ENCODE results near the gene RASA2.
"Not testable (repeated sequence)": the region's sequence is repeated elsewhere in the genome, so short reads cannot be mapped to it uniquely, and the experiment has no call there.

Gene RASA2

GRCh38 chr3:141625506-141625905, 138.7 kb downstream of the RASA2 start:
- no peak for DNase-seq (ENCODE audit: extremely low read depth, low read depth)
- TF ChIP-seq CTCF (IDR thresholded peaks at IDR 0.05; ENCODE audit: low read depth, low read length, missing control alignments): no peak
- no peak overlapping the region for H3K4me3 ChIP-seq (replicated peaks; ENCODE audit: low read depth, low read length)

- not testable (repeated sequence) for H3K4me3 ChIP-seq (replicated peaks; ENCODE audit: low read depth, low read length); DNase-seq (ENCODE audit: extremely low read depth, low read depth)
These were observed 141.5 kb downstream of the RASA2 start for GRCh38 chr3:141628334-141628733.

GRCh38 chr3:141628868-141629441, 142.1 kb downstream of the RASA2 start:
- H3K4me3 ChIP-seq (replicated peaks; ENCODE audit: low read depth, low read length); DNase-seq (ENCODE audit: extremely low read depth, low read depth): not testable (repeated sequence)

- DNase-seq (ENCODE audit: extremely low read depth, low read depth): no peak
- TF ChIP-seq CTCF (IDR thresholded peaks at IDR 0.05; ENCODE audit: low read depth, low read length, missing control alignments): no peak
- no peak overlapping the region for H3K4me3 ChIP-seq (replicated peaks; ENCODE audit: low read depth, low read length)
These were observed 143.1 kb downstream of the RASA2 start for GRCh38 chr3:141629976-141630375.

- H3K4me3 ChIP-seq (replicated peaks; ENCODE audit: low read depth, low read length): no peak overlapping the region
- TF ChIP-seq CTCF (IDR thresholded peaks at IDR 0.05; ENCODE audit: low read depth, low read length, missing control alignments): no peak
- no peak for DNase-seq (ENCODE audit: extremely low read depth, low read depth)
These were observed 146.1 kb downstream of the RASA2 start for GRCh38 chr3:141632779-141633374.

GRCh38 chr3:141642215-141642614, 155.4 kb downstream of the RASA2 start:
- no peak for TF ChIP-seq CTCF (IDR thresholded peaks at IDR 0.05; ENCODE audit: low read depth, low read length, missing control alignments)
- no peak overlapping the region for H3K4me3 ChIP-seq (replicated peaks; ENCODE audit: low read depth, low read length)
- DNase-seq (ENCODE audit: extremely low read depth, low read depth): no peak

- no peak overlapping the region for H3K4me3 ChIP-seq (replicated peaks; ENCODE audit: low read depth, low read length)
- DNase-seq (ENCODE audit: extremely low read depth, low read depth): no peak
- TF ChIP-seq CTCF (IDR thresholded peaks at IDR 0.05; ENCODE audit: low read depth, low read length, missing control alignments): no peak
These were observed 156.6 kb downstream of the RASA2 start for GRCh38 chr3:141643391-141643790.

GRCh38 chr3:141643796-141644195, 157.0 kb downstream of the RASA2 start:
- no peak overlapping the region for H3K4me3 ChIP-seq (replicated peaks; ENCODE audit: low read depth, low read length)
- no peak for DNase-seq (ENCODE audit: extremely low read depth, low read depth)
- TF ChIP-seq CTCF (IDR thresholded peaks at IDR 0.05; ENCODE audit: low read depth, low read length, missing control alignments): no peak

Measured in HFF-Myc (cell line).